GM21737 (cell line): Measurements from ENCODE around the gene XPNPEP1.

Experiments used
- ATAC-seq: cut with Tn5 transposase; IDR thresholded peaks from one replicate; pipeline ENCODE4 v1.9.1; 2021; ENCODE audit warnings: mild to moderate bottlenecking, moderate library complexity; ENCODE audit not compliant: unreplicated experiment

The XPNPEP1 gene

GRCh38 chr10:109895848-109896247 is 27.5 kb downstream of the XPNPEP1 start:
- no peak for ATAC-seq

- no peak for ATAC-seq
Measured at GRCh38 chr10:109895095-109895818, 28.1 kb downstream of the XPNPEP1 start.

- ATAC-seq, result no peak
Measured at GRCh38 chr10:109894516-109894915, 28.8 kb downstream of the XPNPEP1 start.

GRCh38 chr10:109893386-109893785 is 29.9 kb downstream of the XPNPEP1 start:
- no peak for ATAC-seq

- ATAC-seq, result no peak
Measured at GRCh38 chr10:109892931-109893330, 30.4 kb downstream of the XPNPEP1 start.

GRCh38 chr10:109892117-109892516 is 31.2 kb downstream of the XPNPEP1 start:
- ATAC-seq, result no peak

GRCh38 chr10:109891105-109891504 is 32.2 kb downstream of the XPNPEP1 start:
- no peak for ATAC-seq

- ATAC-seq, result no peak
Measured at GRCh38 chr10:109889867-109890266, 33.4 kb downstream of the XPNPEP1 start.

GRCh38 chr10:109887776-109888175 is 35.5 kb downstream of the XPNPEP1 start:
- no peak for ATAC-seq

- no peak for ATAC-seq
Measured at GRCh38 chr10:109887243-109887642, 36.1 kb downstream of the XPNPEP1 start.

GRCh38 chr10:109886781-109887140 is 36.5 kb downstream of the XPNPEP1 start:
- ATAC-seq, result no peak

GRCh38 chr10:109886037-109886780 is 37.1 kb downstream of the XPNPEP1 start:
- ATAC-seq, result no peak

GRCh38 chr10:109883859-109884771 is 39.2 kb downstream of the XPNPEP1 start:
- peak; percentile 67 for ATAC-seq

GRCh38 chr10:109882251-109883057 is 40.9 kb downstream of the XPNPEP1 start:
- no peak for ATAC-seq

GRCh38 chr10:109881769-109882057 is 41.6 kb downstream of the XPNPEP1 start:
- no peak for ATAC-seq

- no peak for ATAC-seq
Measured at GRCh38 chr10:109880886-109881768, 42.2 kb downstream of the XPNPEP1 start.

- no peak for ATAC-seq
Measured at GRCh38 chr10:109877546-109877945, 45.8 kb downstream of the XPNPEP1 start.

- ATAC-seq, result no peak
Measured at GRCh38 chr10:109875828-109876821, 47.2 kb downstream of the XPNPEP1 start.

- no peak for ATAC-seq
Measured at GRCh38 chr10:109875151-109875568, 48.2 kb downstream of the XPNPEP1 start.
